BLaER1 (cell line): ENCODE data around the gene TMEM204.

Source experiments
- H3K27ac ChIP-seq: shearing (Covaris generic); formaldehyde crosslinking; 2 replicates; pipeline ENCODE4 v1.8.1; 2022
- H3K27me3 ChIP-seq: shearing (Covaris generic); formaldehyde crosslinking; 2 replicates; pipeline ENCODE4 v1.8.1; 2022
- H3K36me3 ChIP-seq: shearing (Covaris generic); formaldehyde crosslinking; 2 replicates; pipeline ENCODE4 v1.8.1; 2022
- H3K4me1 ChIP-seq: shearing (Covaris generic); formaldehyde crosslinking; 2 replicates; pipeline ENCODE4 v1.8.1; 2022
- H3K4me2 ChIP-seq: shearing (Covaris generic); formaldehyde crosslinking; 2 replicates; pipeline ENCODE4 v1.8.1; 2022
- H3K4me3 ChIP-seq: shearing (Covaris generic); formaldehyde crosslinking; 2 replicates; pipeline ENCODE4 v1.8.1; 2022
- H3K9ac ChIP-seq: shearing (Covaris generic); formaldehyde crosslinking; 2 replicates; pipeline ENCODE4 v1.8.1; 2022
- H3K9me3 ChIP-seq: shearing (Covaris generic); formaldehyde crosslinking; 2 replicates; pipeline ENCODE4 v1.8.1; 2022
- H4K20me1 ChIP-seq: shearing (Covaris generic); formaldehyde crosslinking; 2 replicates; pipeline ENCODE4 v1.8.1; 2022
- Cebpa-rat ChIP-seq: shearing (Covaris generic); IDR thresholded peaks from 2 replicates; pipeline ENCODE4 v1.8.1; 2022

The TMEM204 gene

DNA sequence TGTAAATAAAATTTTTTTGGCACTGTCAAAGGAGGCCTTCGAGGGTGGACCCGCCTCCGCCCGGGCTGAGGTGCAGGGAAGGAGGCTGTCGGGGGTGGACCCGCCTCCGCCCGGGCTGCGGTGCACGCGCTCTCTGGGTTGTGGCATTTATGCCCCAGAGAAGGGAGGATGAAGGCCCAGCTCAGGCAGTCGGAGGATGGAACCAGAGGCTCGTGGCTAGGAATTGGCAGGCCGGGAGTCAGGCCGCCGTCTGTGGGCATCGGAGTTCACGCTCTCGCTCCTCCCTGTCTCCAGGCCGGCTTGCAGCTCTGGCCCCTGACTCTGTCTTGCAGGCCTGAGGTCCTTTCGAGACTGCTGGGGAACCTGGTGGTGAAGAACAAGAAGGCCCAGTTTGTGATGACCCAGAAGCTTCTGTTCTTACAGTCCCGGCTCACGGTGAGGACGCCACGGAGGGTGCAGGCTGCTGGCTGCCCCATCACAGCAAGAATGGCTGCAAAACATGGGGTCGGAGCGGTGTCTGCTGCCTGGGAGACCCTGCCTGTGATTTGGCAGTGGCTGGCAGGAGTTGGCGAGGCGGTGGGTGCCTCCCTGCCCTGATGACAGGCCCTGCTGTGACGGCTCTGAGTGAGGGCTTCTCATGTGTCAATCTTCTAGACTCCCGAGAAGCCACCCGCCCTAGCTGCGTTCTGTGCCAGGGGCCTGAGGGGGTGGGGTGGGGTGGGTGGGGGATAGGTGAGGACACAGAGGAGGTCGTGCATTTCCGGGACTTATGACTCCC, 34.4 kb upstream of the TMEM204 start:
- H3K4me2 ChIP-seq, result no peak overlapping the region
- no peak overlapping the region for H3K4me3 ChIP-seq
- TF ChIP-seq Cebpa-rat, result no peak
- no peaks in the 10 kb centered on the region for H3K9me3 ChIP-seq
- peaks cover 59% of the 10 kb centered on the region for H4K20me1 ChIP-seq
- H3K27ac ChIP-seq, result no peak overlapping the region
- peaks cover 20% of the 10 kb centered on the region for H3K4me1 ChIP-seq
- H3K27me3 ChIP-seq, result no peaks in the 10 kb centered on the region
- no peak overlapping the region for H3K9ac ChIP-seq
- H3K36me3 ChIP-seq, result peaks cover 98% of the 10 kb centered on the region

DNA sequence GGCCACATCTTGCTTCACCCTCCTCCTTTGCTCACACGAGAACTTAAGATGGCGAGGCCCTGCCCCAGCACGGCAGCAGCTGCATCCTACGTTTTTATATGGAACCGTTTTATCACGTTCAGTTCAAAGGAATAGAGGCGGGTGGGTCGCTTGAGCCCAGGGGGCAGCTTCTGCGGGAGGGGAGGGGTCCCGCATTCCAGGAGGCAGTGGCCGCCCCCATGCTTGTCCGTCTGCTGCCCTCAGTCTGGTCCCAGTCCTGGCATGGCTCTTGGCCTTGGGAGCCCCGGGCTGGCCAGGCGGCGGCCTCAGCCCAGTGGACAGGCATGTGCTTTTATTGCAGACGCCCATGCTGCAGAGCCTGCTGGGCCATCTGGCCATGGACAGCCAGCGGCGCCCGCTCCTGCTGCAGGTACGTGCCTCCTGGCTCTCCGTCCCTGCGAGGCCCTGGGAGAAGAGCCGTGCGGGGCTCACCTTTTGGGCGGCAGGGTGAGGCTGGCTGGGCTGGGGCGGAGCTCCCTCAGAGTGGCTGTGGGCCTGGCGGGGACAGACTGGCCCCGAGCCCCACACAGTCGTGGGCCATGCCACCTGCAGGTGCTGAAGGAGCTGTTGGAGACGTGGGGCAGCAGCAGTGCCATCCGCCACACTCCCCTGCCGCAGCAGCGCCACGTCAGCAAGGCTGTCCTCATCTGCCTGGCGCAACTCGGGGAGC, 33.6 kb upstream of the TMEM204 start:
- H3K27ac ChIP-seq, result no peak overlapping the region
- peaks cover 12% of the 10 kb centered on the region for H3K4me1 ChIP-seq
- peaks cover 96% of the 10 kb centered on the region for H3K36me3 ChIP-seq
- H3K4me3 ChIP-seq, result no peak overlapping the region
- no peak overlapping the region for H3K4me2 ChIP-seq
- peaks cover 50% of the 10 kb centered on the region for H4K20me1 ChIP-seq
- H3K9ac ChIP-seq, result no peak overlapping the region
- no peak for TF ChIP-seq Cebpa-rat
- H3K9me3 ChIP-seq, result no peaks in the 10 kb centered on the region
- no peaks in the 10 kb centered on the region for H3K27me3 ChIP-seq

DNA sequence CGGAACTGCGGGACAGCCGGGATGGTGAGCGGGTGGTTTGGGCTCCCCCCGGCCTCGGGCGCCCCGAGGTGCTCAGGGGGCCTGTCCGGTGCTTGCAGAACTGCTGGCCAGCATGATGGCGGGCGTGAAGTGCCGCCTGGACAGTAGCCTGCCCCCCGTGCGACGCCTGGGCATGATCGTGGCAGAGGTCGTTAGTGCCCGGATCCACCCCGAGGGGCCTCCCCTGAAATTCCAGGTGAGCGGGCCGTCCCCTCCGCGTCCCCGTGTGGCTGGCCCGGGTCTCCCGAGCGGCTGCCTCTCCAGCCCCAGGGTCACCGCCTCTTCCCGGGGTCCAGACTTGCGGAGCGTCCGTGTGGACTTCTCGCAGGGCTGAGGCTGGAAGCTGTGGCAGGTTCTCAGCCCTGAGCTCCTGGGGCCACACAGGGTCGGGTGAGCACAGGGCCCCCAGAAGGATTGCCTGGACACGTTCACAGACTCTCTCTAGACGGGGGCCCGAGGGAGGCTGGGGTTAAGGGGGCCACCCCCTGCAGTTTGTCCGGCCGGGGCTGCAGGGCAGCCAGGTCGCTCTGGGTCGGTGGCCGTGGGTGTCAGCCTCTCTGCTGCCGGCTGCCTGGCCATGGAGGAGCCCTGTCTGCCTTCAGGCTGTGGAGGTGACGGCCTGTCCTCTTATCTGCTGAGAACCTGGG, 32.9 kb upstream of the TMEM204 start:
- Histone ChIP-seq H3K4me3 (no peak overlapping the region), H3K27me3 (no peaks in the 10 kb centered on the region), H3K4me1 (peaks cover 5% of the 10 kb centered on the region), H3K27ac (no peak overlapping the region), H3K9ac (no peak overlapping the region), H3K9me3 (no peaks in the 10 kb centered on the region), H3K36me3 (peaks cover 94% of the 10 kb centered on the region), H3K4me2 (no peak overlapping the region), H4K20me1 (peaks cover 43% of the 10 kb centered on the region)
- no peak for TF ChIP-seq Cebpa-rat

GRCh38 chr16:1501630-1502029, 31.8 kb upstream of the TMEM204 start:
- Histone ChIP-seq H3K9me3 (no peaks in the 10 kb centered on the region), H4K20me1 (peaks cover 41% of the 10 kb centered on the region), H3K4me2 (no peak overlapping the region), H3K4me1 (no peaks in the 10 kb centered on the region), H3K27me3 (no peaks in the 10 kb centered on the region), H3K9ac (no peak overlapping the region), H3K36me3 (peaks cover 94% of the 10 kb centered on the region), H3K4me3 (no peak overlapping the region), H3K27ac (no peak overlapping the region)
- TF ChIP-seq Cebpa-rat, result no peak

DNA sequence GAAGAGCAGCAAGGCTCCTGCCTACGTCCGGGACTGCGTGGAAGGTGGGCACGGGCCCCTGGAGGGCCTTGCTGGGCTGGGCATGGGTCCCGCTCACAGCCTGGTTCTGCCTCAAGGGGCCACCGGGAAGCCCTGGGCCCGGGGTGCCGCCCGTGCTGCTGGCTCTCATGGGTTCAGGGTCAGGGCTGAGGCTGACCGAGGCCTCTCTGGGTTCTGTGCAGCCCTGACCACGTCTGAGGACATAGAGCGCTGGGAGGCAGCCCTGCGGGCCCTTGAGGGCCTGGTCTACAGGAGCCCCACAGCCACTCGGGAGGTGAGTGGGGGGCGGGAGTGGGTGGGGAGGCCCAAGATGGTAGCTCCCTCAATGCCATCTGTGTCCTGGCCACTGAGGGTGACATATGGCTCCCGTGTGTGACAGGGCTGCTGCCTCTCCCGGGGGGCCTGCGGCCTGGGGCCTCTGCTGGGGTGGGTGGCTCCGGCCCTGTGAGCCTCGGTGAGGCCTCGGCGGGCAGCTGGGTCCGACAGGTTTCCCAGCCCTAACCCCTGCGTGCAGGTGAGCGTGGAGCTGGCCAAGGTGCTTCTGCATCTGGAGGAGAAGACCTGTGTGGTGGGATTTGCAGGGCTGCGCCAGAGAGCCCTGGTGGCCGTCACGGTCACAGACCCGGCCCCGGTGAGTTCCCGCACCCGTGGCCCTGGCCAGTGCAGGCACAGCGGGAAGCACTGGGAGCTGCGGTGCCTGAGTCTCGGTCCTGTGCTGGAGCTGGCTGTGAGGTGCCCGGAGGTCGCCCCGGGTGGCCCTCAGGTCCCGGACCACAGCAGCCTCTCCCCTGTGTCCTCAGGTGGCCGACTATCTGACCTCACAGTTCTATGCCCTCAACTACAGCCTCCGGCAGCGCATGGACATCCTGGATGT, 31.1 kb upstream of the TMEM204 start:
- Histone ChIP-seq H3K36me3 (peaks cover 94% of the 10 kb centered on the region), H4K20me1 (peaks cover 41% of the 10 kb centered on the region), H3K4me3 (no peak overlapping the region), H3K9ac (no peak overlapping the region), H3K27me3 (no peaks in the 10 kb centered on the region), H3K4me1 (no peaks in the 10 kb centered on the region), H3K27ac (no peak overlapping the region), H3K4me2 (no peak overlapping the region), H3K9me3 (no peaks in the 10 kb centered on the region)
- no peak for TF ChIP-seq Cebpa-rat

DNA sequence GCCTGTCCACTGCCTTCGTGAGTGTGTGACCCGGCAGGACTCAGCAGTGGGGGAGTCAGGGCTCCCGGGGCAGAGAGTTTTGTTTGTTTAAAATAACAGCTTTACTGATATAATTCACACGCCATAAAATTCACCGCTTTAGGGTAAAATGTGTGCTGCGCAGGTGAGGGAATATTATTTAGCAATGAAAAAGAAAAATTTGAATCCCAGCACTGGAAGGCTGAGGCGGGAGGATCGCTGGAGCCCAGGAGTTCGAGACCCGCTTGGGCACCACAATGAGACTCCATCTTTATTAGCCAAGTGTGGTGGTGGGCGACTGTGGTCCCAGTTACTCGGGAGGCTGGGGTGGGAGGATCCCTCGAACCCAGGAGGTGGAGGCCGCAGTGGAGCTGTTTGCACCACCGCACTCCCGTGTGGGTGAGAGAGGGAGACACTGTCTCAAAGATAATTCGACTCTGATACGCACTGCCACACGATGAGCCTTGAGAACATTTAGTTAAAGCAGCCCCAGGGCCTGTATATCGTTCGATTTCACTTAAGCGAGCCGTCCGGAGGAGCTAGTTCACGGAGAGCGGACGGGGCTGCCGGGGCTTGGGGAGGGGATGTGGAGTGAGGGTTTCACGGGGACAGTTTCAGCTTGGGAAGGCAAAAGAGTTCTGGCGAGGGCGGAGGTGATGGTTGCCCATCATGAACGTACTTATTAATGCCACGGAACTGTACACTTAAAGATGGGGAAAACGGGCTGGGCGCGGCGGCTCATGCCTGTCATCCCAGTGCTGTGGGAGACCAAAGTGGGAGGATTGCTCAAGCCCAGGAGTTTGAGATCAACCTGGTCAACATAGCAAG, 30.1 kb upstream of the TMEM204 start:
- no peak for TF ChIP-seq Cebpa-rat
- H3K9me3 ChIP-seq, result no peaks in the 10 kb centered on the region
- H3K36me3 ChIP-seq, result peaks cover 94% of the 10 kb centered on the region
- no peaks in the 10 kb centered on the region for H3K27me3 ChIP-seq
- peaks cover 32% of the 10 kb centered on the region for H4K20me1 ChIP-seq
- H3K27ac ChIP-seq, result no peak overlapping the region
- H3K4me1 ChIP-seq, result peaks cover 3% of the 10 kb centered on the region
- no peak overlapping the region for H3K9ac ChIP-seq
- H3K4me2 ChIP-seq, result no peak overlapping the region
- H3K4me3 ChIP-seq, result no peak overlapping the region

GRCh38 chr16:1505073-1505844, 28.2 kb upstream of the TMEM204 start:
- peaks cover 22% of the 10 kb centered on the region for H3K4me1 ChIP-seq
- H3K9ac ChIP-seq, result no peak overlapping the region
- H3K27me3 ChIP-seq, result no peaks in the 10 kb centered on the region
- no peak overlapping the region for H3K4me3 ChIP-seq
- H3K36me3 ChIP-seq, result peaks cover 93% of the 10 kb centered on the region
- H4K20me1 ChIP-seq, result peaks cover 40% of the 10 kb centered on the region
- no peak overlapping the region for H3K27ac ChIP-seq
- H3K4me2 ChIP-seq, result no peak overlapping the region
- no peaks in the 10 kb centered on the region for H3K9me3 ChIP-seq
- TF ChIP-seq Cebpa-rat, result no peak

DNA sequence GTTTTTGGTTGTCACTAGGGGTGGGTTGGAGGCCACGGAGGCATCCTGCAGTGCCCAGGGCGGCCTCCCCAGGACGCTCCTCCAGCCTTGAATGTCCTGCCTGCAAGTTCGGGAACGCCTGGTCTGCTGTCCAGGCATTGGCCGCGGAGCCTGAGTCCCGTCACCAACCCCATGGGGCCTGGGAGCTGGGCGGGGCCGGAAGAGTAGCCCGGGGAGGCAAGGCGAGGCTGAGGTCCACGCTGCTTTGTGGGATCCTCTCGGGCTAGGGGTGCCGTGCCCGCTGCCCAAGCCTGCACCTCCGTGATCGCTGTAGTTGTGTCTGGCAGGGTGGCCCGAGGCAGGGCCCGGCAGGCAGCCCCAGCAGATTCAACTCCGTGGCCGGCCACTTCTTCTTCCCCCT, 27.6 kb upstream of the TMEM204 start:
- Histone ChIP-seq H3K27me3 (no peaks in the 10 kb centered on the region), H3K4me1 (peaks cover 27% of the 10 kb centered on the region), H3K9ac (no peak overlapping the region), H3K27ac (no peak overlapping the region), H4K20me1 (peaks cover 47% of the 10 kb centered on the region), H3K4me3 (no peak overlapping the region), H3K36me3 (peaks cover 93% of the 10 kb centered on the region), H3K4me2 (no peak overlapping the region), H3K9me3 (no peaks in the 10 kb centered on the region)
- no peak for TF ChIP-seq Cebpa-rat
